HK-2 (cell line): ENCODE results near the gene CEP83.
A peak's percentile ranks its signal among the peaks of the same experiment; 100 is the strongest.

ENCODE experiments used
- DNase-seq: peaks from one replicate; pipeline ENCODE4 v3.0.0-alpha.2; 2018; ENCODE audit not compliant: unreplicated experiment

CEP83 gene

GRCh38 chr12:94269316-94269999, 190.2 kb downstream of the CEP83 start:
- DNase-seq: no peak

DNA sequence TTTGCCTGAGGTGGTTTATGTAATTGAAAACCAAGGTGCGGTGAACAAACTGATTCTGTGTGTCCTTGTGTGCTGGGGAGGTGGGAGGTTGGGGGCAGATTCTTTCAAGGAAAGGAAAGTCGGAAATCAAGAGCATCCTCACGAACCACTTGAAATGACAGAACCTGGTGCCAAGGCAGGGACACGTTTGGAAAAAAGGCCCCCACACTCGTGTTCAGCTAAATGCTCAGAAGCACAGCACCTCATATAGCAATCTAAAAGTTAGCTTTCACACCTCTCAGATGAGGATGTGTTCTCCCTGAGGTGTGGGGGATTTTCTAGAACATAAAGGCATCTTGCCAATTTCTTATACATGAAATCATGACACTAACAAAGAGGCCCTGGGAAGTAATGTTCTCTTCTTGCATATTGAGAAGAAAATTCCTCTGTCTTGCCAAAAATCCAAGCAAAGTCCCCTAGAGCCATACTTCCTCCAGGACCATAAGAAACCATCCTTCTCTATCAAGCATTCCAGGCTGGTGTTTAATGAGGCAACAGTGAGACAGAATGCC, 191.7 kb downstream of the CEP83 start:
- no peak for DNase-seq

DNA sequence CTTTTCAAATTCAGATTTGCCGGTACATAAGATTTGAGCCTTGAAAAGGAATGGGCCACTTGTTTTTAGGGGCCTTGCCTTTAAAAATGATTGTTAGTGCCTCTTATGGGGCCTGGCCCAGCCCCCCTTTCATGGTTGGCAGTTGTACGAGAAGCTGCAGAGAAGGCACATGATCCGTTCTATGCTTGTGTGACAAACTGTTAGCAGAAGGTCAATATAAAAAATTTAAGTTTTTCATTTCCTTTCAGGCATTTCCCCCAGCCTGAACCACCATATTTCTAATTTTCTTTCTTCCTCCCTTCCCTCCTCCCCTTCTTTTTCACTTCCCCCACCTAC, 192.2 kb downstream of the CEP83 start:
- no peak for DNase-seq

GRCh38 chr12:94266796-94267536, 192.7 kb downstream of the CEP83 start:
- no peak for DNase-seq

- DNase-seq: no peak
Measured at GRCh38 chr12:94265966-94266745, 193.5 kb downstream of the CEP83 start.

GRCh38 chr12:94265539-94265938, 194.1 kb downstream of the CEP83 start:
- DNase-seq: no peak

DNA sequence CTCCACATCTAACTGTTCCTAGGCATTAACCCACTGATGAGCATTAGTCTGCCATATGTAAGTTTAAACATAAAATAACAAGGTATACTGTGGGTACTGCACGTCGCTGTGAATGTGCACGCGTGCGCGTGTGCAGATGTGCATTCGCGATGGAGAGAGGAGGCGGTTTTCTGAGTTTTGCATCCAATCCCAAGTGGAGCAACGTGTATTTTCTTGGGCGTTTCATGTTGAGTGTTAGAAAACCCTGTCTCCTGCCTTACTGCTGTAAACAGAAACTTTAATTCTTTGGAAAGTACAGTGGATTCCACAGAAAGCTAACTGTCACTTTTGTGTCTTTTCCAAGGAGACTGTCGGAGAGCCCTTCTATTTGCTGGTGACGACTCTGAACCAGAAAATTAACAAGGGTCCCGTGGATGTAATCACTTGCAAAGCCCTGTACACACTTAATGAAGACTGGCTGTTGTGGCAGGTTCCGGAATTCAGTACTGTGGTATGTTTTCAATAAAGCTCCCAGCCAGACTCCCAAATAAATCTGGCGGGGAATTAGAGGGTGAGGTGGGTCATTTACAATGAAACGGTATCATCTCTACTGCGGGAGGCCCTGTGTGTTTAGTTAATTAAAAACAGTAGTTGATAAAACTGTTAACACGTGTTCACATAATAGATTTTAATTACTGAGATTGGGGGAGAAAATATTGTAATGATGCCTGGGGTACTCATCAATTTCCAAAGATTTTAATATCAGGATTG, 194.8 kb downstream of the CEP83 start:
- no peak for DNase-seq

GRCh38 chr12:94263905-94264561, 195.6 kb downstream of the CEP83 start:
- DNase-seq: no peak

DNA sequence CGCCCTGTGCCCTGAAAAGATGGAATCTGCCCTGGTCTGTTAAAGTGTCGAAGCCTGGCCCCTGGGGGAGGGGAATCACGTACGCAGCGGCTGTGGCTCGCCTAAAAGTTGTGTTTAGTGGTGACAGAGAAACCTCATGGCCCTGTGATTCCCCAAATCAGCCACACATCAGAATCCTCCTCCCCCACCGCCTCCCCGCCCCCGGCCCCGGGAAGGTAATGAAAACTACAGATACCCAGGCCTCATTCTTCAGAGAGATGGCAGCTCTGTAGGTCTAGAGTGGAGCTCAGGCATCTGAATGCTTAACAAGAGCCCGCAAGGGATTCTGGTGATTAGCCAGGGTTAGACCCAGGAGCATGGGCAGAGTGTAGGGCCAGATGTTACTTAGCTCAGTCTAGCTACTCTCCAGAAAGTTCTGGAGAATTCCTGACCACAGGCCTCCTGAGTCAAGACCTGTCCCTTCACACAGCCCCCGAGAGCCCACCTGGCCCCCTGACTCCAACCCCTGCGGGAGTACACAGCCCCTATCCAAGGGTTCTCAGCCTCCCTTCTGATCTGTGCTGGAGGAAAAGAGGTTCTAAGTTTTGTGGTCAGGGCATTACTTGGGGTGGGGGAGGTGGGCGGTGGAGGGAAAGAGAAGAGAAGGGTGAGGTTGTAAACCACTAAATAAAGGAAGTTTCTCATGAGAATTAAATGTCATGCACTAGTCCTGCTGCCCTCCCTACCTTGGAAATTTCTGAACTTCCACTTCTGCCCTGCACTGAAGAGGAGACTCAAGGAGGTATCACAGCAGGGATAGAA, 196.5 kb downstream of the CEP83 start:
- no peak for DNase-seq

GRCh38 chr12:94262228-94263010, 197.2 kb downstream of the CEP83 start:
- DNase-seq: peak; percentile 62

DNA sequence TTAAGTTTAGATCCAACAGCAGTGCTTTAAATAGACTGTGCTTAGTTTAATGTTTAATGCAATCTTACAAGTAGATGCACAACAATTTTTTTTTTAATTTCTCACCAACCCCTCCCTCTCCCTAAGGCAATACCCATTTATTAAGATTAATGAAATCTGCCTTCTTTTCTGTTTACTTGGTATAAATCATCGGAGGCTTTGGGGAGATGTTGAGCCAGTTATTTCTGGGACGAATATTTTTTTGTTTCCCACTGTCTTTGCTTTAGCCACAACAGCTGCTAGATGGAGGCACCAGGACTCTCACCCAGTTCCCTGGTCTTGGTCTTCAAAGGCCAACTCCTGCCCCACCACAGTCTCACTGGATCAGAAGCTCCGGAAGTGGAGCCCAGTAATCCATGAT, 197.9 kb downstream of the CEP83 start:
- DNase-seq: no peak

GRCh38 chr12:94261119-94261518, 198.5 kb downstream of the CEP83 start:
- no peak for DNase-seq

DNA sequence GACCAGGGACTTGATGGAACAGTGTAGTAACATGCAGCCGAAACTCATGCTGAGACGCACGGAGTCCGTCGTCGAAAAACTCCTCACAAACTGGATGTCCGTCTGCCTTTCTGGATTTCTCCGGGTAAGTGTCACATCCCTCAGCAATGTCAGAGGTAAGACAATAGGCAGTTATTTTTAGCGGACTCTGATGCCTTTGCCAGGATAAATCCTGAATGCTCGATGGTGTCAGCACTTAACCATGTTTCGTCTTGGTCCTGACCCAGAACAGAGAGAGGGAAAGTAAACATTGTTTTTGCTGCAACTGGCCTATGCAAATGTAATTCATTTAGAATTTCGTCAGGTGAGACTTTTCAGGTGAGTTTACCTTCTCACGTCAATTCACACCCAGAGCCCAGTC, 198.9 kb downstream of the CEP83 start:
- no peak for DNase-seq

DNA sequence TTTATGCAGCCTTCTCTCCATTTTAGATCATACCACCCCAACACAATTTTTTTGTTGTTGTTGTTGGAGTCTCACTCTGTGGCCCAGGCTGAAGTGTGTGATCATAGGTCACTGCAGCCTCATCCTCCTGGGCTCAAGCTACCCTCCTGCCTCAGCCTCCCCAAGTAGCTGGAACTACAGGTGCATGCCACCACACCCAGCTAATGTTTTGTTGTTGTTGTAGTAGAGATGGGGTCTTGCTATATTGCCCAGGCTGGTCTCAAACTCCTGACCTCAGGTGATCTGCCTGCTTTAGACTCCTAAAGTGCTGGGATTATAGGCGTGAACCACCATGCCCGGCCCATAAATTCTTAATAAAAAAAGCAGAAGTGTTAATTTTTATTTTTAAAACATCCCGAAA, 199.7 kb downstream of the CEP83 start:
- no peak for DNase-seq

DNA sequence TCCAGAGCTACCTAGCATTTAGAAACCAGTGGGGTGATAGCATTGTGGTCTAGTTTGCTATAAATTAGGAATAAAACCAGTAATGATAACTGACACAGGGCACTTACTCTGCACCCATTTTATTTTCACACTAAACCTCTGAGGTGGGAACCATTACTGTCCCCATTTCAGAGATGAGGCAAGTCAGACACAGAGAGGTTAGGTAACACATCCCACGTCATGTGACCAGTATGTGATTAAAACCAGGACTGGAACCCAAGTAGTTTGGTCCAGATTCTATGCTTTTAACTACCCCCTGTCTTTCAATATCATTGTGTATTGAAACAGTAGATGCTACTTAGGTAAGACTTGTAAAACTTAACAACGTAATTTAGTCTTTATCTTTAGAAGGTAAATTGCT, 201.1 kb downstream of the CEP83 start:
- no peak for DNase-seq
